SK-N-SH (cell line): ENCODE measurements around the gene OGFOD2. TPM values are rescaled to one million over a fixed set of nuclear protein-coding genes. Genes with fewer than 3 reads are reported as not detected.

ENCODE experiments used
- CTCF ChIA-PET: fragments of 300-600, 350-600 bp; formaldehyde crosslinking; extraction: SDS; loops from one replicate; lab custom pipeline; 2021; lab: Yijun Ruan, JAX
- POLR2A ChIA-PET: fragments of 350-600 bp; sonication (Branson Sonifier 250); formaldehyde crosslinking; extraction: SDS; loops from one replicate; lab custom pipeline; 2020; ENCODE audit warnings: antibody characterized with exemption, inconsistent platforms; lab: Yijun Ruan, JAX
- DNase-seq: peaks from one replicate; pipeline ENCODE4 v3.0.0; 2012
- H2AFZ ChIP-seq: fragments of 200-600 bp; sonication (generic); 2 replicates; pipeline ENCODE4 v1.8.1; 2016; ENCODE audit warnings: antibody characterized with exemption, mild to moderate bottlenecking, low read depth
- H3F3A ChIP-seq: fragments of 200-600 bp; sonication (generic); replicated peaks from 2 replicates; pipeline ENCODE3; 2016; ENCODE audit warnings: antibody characterized with exemption, mild to moderate bottlenecking; ENCODE audit not compliant: insufficient read depth
- H3K27ac ChIP-seq, 2 experiments: fragments of 200-500 bp in 1 of 2; fragments of 200-600 bp in 1 of 2; sonication (Bioruptor generic) in 1 of 2; sonication (generic), shearing (Covaris generic) in 1 of 2; 2 replicates each; pipeline versions ENCODE4 v1.5.1 to v1.6.1; 2014 to 2016; ENCODE audit warnings: low read depth in 2 of 2, inconsistent platforms in 1 of 2, low read length in 1 of 2, mild to moderate bottlenecking in 1 of 2, mixed read lengths in 1 of 2
- H3K27me3 ChIP-seq: fragments of 200-600 bp; sonication (generic), shearing (Covaris generic); 2 replicates; pipeline ENCODE4 v1.6.1; 2016; ENCODE audit warnings: mixed run types; ENCODE audit not compliant: insufficient read depth
- H3K36me3 ChIP-seq, 2 experiments: fragments of 200-500 bp in 1 of 2; fragments of 200-600 bp in 1 of 2; sonication (Bioruptor generic) in 1 of 2; sonication (generic) in 1 of 2; replicated peaks in 1 of 2; 2 replicates each; pipeline versions ENCODE3 to v1.5.1; 2014 to 2016; ENCODE audit warnings: low read length in 1 of 2, mild to moderate bottlenecking in 1 of 2; ENCODE audit not compliant: insufficient read depth in 2 of 2, control insufficient read depth in 1 of 2
- H3K4me1 ChIP-seq, 2 experiments: fragments of 200-500 bp in 1 of 2; fragments of 200-600 bp in 1 of 2; sonication (Bioruptor generic) in 1 of 2; sonication (generic), shearing (Covaris generic) in 1 of 2; 2 replicates each; pipeline versions ENCODE4 v1.5.1 to v1.6.1; 2014 to 2016; ENCODE audit warnings: low read depth in 1 of 2, low read length in 1 of 2, mixed run types in 1 of 2; ENCODE audit not compliant: insufficient read depth in 2 of 2, control insufficient read depth in 1 of 2
- H3K4me2 ChIP-seq: fragments of 200-600 bp; sonication (generic), shearing (Covaris generic); 2 replicates; pipeline ENCODE4 v1.6.1; 2017; ENCODE audit warnings: mixed run types
- H3K4me3 ChIP-seq, 2 experiments: fragments of 200-500 bp in 1 of 2; fragments of 200-600 bp in 1 of 2; sonication (Bioruptor generic) in 1 of 2; sonication (generic), shearing (Covaris generic) in 1 of 2; 2 replicates each; pipeline versions ENCODE4 v1.5.1 to v1.8.1; 2014 to 2016; ENCODE audit warnings: low read depth in 2 of 2, inconsistent platforms in 1 of 2, low read length in 1 of 2, mild to moderate bottlenecking in 1 of 2, mixed read lengths in 1 of 2, moderate library complexity in 1 of 2
- H3K79me2 ChIP-seq: fragments of 200-600 bp; sonication (generic); 2 replicates; pipeline ENCODE4 v1.8.1; 2017; ENCODE audit warnings: mild to moderate bottlenecking; ENCODE audit not compliant: insufficient read depth
- H3K9ac ChIP-seq: fragments of 200-600 bp; sonication (generic); 2 replicates; pipeline ENCODE4 v1.6.1; 2017; ENCODE audit warnings: mixed run types
- H3K9me2 ChIP-seq: fragments of 200-600 bp; sonication (generic); 2 replicates; pipeline ENCODE4 v1.6.1; 2017; ENCODE audit warnings: mixed run types
- H3K9me3 ChIP-seq: fragments of 200-600 bp; sonication (generic); 2 replicates; pipeline ENCODE4 v1.6.1; 2017; ENCODE audit warnings: mixed run types, mild to moderate bottlenecking, moderate library complexity
- H4K20me1 ChIP-seq: fragments of 200-600 bp; sonication (generic); 2 replicates; pipeline ENCODE4 v1.6.1; 2017; ENCODE audit warnings: mild to moderate bottlenecking, mixed run types; ENCODE audit not compliant: insufficient read depth
- CHD2 ChIP-seq: fragments of 150-350 bp; IDR thresholded peaks from 2 replicates; pipeline ENCODE4 v1.6.1; 2018; ENCODE audit warnings: low read length; ENCODE audit not compliant: partially characterized antibody
- ELF1 ChIP-seq: IDR thresholded peaks from 2 replicates; pipeline ENCODE4 v1.4.0; 2012
- FOSL2 ChIP-seq: IDR thresholded peaks from 2 replicates; pipeline ENCODE4 v1.4.0; 2012; ENCODE audit warnings: low read depth, mild to moderate bottlenecking, moderate library complexity, borderline replicate concordance
- FOXM1 ChIP-seq: IDR thresholded peaks from 2 replicates; pipeline ENCODE4 v1.4.0; 2012; ENCODE audit warnings: low read depth, mild to moderate bottlenecking
- GATA2 ChIP-seq: sonication (generic); formaldehyde crosslinking; IDR thresholded peaks from 2 replicates; pipeline ENCODE4 v1.5.0; 2020; ENCODE audit warnings: mild to moderate bottlenecking, missing genetic modification reagents
- JUND ChIP-seq: IDR thresholded peaks from 2 replicates; pipeline ENCODE4 v1.4.0; 2012
- MXI1 ChIP-seq: IDR thresholded peaks from 2 replicates; pipeline ENCODE4 v1.6.1; 2012; ENCODE audit warnings: mild to moderate bottlenecking, low read depth, low read length, improper control_type of control experiment
- NRF1 ChIP-seq: IDR thresholded peaks from 2 replicates; pipeline ENCODE4 v1.6.1; 2012; ENCODE audit warnings: low read depth, mild to moderate bottlenecking, low read length
- POLR2AphosphoS5 ChIP-seq: IDR thresholded peaks from 2 replicates; pipeline ENCODE4 v1.6.1; 2012; ENCODE audit warnings: low read depth, low read length
- RXRA ChIP-seq: IDR thresholded peaks from 2 replicates; pipeline ENCODE4 v1.4.0; 2012; ENCODE audit warnings: low read depth, mild to moderate bottlenecking, borderline replicate concordance
- SMC3 ChIP-seq: IDR thresholded peaks from 2 replicates; pipeline ENCODE4 v1.6.1; 2012; ENCODE audit warnings: low read depth, low read length, improper control_type of control experiment
- TCF12 ChIP-seq: IDR thresholded peaks from 2 replicates; pipeline ENCODE4 v1.4.0; 2012
- TEAD4 ChIP-seq: IDR thresholded peaks from 2 replicates; pipeline ENCODE4 v1.4.0; 2012; ENCODE audit warnings: mild to moderate bottlenecking, borderline replicate concordance; ENCODE audit not compliant: insufficient read depth
- YY1 ChIP-seq: IDR thresholded peaks from 2 replicates; pipeline ENCODE4 v1.4.0; 2012; ENCODE audit warnings: low read depth, mild to moderate bottlenecking
- ZBTB33 ChIP-seq: IDR thresholded peaks from 2 replicates; pipeline ENCODE4 v1.4.0; 2012; ENCODE audit warnings: low read depth, borderline replicate concordance
- whole genome bisulfite sequencing: methylation state at CpG from one replicate; pipeline ENCODE4 v1.1.6; 2017; ENCODE audit warnings: low lambda C conversion rate; 5-methylcytosine and 5-hydroxymethylcytosine counted together
- polyA plus RNA-seq, 3 experiments: library from polyadenylated mRNA; depleted of rRNA; stranded (reverse); fragments of >200 nt; gene quantifications; 2 replicates each; pipeline ENCODE4 v1.2.3, GENCODE V29; 2012
- TF ChIP-seq, protein P1 (sequence below): IDR thresholded peaks from 2 replicates; pipeline ENCODE4 v1.6.1; 2012; ENCODE audit warnings: mild to moderate bottlenecking, low read depth, low read length, moderate library complexity
- TF ChIP-seq, protein P2 (sequence below): IDR thresholded peaks from 2 replicates; pipeline ENCODE4 v1.4.0; 2012; ENCODE audit warnings: low read depth, borderline replicate concordance

The OGFOD2 gene
- polyA plus RNA-seq, 1 of the 3 experiments (the other 2 are of a cell fraction), result 22.0 TPM

DNA sequence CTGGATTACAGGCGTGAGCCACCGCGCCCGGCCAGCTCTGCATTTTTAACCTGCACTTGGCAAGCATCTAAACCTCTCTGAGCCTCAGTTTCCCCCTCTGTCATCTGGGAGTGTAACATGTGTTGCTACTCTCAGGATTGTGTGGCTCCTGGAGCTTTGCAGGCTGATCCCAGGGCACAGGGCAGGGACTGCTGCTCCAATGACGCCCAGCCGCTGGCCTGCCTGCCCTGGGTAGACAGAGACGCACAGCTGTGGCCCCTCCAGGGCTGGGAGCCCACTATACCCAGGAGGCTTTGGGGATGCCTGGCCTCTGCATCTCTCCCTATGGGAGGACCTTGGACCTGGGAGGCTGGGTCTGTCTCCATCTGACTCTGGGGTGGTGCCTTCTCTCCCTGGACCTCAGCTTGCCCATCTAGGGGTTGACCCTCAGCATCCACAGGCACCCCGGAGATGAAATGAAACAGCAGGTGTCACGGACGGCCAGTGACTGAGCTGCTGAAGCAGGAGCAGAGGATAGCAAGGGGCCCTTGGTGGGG, 19.2 kb downstream of the OGFOD2 start:
- H3K9me2 ChIP-seq, result no peaks in the 10 kb centered on the region
- no peaks in the 10 kb centered on the region for H3K9me3 ChIP-seq
- TF ChIP-seq, protein P1, sequence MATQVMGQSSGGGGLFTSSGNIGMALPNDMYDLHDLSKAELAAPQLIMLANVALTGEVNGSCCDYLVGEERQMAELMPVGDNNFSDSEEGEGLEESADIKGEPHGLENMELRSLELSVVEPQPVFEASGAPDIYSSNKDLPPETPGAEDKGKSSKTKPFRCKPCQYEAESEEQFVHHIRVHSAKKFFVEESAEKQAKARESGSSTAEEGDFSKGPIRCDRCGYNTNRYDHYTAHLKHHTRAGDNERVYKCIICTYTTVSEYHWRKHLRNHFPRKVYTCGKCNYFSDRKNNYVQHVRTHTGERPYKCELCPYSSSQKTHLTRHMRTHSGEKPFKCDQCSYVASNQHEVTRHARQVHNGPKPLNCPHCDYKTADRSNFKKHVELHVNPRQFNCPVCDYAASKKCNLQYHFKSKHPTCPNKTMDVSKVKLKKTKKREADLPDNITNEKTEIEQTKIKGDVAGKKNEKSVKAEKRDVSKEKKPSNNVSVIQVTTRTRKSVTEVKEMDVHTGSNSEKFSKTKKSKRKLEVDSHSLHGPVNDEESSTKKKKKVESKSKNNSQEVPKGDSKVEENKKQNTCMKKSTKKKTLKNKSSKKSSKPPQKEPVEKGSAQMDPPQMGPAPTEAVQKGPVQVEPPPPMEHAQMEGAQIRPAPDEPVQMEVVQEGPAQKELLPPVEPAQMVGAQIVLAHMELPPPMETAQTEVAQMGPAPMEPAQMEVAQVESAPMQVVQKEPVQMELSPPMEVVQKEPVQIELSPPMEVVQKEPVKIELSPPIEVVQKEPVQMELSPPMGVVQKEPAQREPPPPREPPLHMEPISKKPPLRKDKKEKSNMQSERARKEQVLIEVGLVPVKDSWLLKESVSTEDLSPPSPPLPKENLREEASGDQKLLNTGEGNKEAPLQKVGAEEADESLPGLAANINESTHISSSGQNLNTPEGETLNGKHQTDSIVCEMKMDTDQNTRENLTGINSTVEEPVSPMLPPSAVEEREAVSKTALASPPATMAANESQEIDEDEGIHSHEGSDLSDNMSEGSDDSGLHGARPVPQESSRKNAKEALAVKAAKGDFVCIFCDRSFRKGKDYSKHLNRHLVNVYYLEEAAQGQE, result no peak
- TF ChIP-seq TEAD4 (no peak), ZBTB33 (no peak), POLR2AphosphoS5 (no peak), NRF1 (no peak), FOSL2 (no peak), SMC3 (no peak), RXRA (no peak), YY1 (no peak), TCF12 (no peak), GATA2 (no peak), MXI1 (no peak), ELF1 (no peak), CHD2 (no peak), FOXM1 (no peak), JUND (no peak)
- TF ChIP-seq, protein P2, sequence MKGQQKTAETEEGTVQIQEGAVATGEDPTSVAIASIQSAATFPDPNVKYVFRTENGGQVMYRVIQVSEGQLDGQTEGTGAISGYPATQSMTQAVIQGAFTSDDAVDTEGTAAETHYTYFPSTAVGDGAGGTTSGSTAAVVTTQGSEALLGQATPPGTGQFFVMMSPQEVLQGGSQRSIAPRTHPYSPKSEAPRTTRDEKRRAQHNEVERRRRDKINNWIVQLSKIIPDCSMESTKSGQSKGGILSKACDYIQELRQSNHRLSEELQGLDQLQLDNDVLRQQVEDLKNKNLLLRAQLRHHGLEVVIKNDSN, result no peak
- TF ChIP-seq, all 33 proteins: peak for 0
- Histone ChIP-seq H3K36me3 (no peaks in the 10 kb centered on the region), H3K9ac (no peak overlapping the region), H3K79me2 (no peaks in the 10 kb centered on the region), H3F3A (no peaks in the 10 kb centered on the region), H3K27me3 (no peaks in the 10 kb centered on the region), H2AFZ (no peak overlapping the region), H3K4me1 (peaks cover 0 to 4% of the 10 kb centered on the region in 2 experiments; a peak in 1 of 4 replicates), H3K4me2 (no peak overlapping the region), H3K4me3 (no peak overlapping the region), H4K20me1 (no peaks in the 10 kb centered on the region), H3K27ac (no peak overlapping the region)
- POLR2A ChIA-PET, result no interaction called here
- no peak for DNase-seq
- whole genome bisulfite sequencing, result 100% methylated on average over 6 of the region's 10 CpGs
- CTCF ChIA-PET, result interaction anchor here (0.8 to 1.0 kb wide), 2 partner anchors 13 to 244 kb away, joined by 3 read pairs; no protein-coding TSS in a partner anchor
